Body of pancreas (tissue), 4 donors: ENCODE results near the gene FKBP7.

Experiments
- POLR2A ChIP-seq, 3 donors: fragments of 450-650 bp; IDR thresholded peaks; one replicate each; pipeline ENCODE4 v1.6.1; 2016; ENCODE audit warnings: antibody characterized with exemption in 3 of 3, mild to moderate bottlenecking in 2 of 3
- TF ChIP-seq, protein P1 (sequence below), 7 experiments: fragments of 450-650 bp in 4 of 7; fragments of 200-600 bp in 3 of 7; sonication (generic) in 3 of 7; IDR thresholded peaks; one replicate each; pipeline ENCODE4 v1.5.1; 2016 to 2019; ENCODE audit warnings: antibody characterized with exemption in 7 of 7

DNA sequence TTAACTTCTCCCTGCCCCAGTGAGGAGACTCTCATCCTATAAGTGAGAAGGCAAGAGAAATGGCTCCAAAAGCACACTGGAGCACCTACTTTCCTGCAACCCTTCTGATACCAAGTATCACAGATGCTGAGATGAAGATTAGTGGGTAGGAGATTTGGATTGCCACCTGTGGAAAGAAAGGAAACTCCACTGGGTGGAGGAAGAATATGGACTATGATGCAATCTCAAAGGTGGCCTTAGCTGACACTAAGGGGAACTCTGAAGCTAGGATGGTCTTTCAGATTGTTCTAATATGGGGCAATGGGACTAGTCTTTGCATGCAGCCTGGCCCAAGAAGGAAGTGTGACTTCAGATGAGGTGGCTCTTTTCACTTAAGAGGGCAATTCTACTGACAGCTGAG lies 49.1 kb downstream of the FKBP7 start:
- TF ChIP-seq POLR2A (IDR thresholded peaks at IDR 0.05) = no peak
- TF ChIP-seq, protein P1, sequence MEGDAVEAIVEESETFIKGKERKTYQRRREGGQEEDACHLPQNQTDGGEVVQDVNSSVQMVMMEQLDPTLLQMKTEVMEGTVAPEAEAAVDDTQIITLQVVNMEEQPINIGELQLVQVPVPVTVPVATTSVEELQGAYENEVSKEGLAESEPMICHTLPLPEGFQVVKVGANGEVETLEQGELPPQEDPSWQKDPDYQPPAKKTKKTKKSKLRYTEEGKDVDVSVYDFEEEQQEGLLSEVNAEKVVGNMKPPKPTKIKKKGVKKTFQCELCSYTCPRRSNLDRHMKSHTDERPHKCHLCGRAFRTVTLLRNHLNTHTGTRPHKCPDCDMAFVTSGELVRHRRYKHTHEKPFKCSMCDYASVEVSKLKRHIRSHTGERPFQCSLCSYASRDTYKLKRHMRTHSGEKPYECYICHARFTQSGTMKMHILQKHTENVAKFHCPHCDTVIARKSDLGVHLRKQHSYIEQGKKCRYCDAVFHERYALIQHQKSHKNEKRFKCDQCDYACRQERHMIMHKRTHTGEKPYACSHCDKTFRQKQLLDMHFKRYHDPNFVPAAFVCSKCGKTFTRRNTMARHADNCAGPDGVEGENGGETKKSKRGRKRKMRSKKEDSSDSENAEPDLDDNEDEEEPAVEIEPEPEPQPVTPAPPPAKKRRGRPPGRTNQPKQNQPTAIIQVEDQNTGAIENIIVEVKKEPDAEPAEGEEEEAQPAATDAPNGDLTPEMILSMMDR (IDR thresholded peaks at IDR 0.05) = no peak
